GM18951 (cell line): ENCODE measurements around the gene POTEH.
"Not testable (repeated sequence)": the region's sequence is repeated elsewhere in the genome, so short reads cannot be mapped to it uniquely, and the experiment has no call there.

Experiments used
- in situ Hi-C: fragments of 300-500 bp; cut with MboI; formaldehyde crosslinking; loops from one replicate; pipeline ENCODE4 v1.12.0; 2022; ENCODE audit warnings: low sequenced_read_pairs, mixed read lengths, inconsistent platforms; ENCODE audit not compliant: unreplicated experiment

Gene POTEH

DNA sequence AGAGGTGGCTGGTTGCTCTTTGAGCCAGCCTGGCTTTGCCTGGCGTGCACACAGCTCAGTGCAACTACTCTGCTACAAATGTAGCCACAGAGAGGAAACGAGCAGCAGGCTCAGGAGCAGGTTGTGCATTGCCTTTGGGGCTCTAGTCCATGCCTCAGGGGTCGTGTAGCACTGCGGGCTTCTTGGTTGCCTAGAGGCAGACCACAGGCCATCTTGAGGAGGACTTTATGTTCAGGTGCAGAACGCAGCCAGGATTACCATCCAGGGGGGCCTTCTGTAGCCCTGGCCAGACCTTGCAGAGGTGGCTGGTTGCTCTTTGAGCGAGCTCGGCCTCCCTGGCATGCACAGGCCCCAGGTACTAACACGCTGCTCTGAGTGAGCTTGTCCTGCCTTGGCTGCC, 41.2 kb downstream of the POTEH start:
- in situ Hi-C loops, result not testable (repeated sequence)

GRCh38 chr22:15734411-15734810, 44.6 kb downstream of the POTEH start:
- in situ Hi-C loops, result not testable (repeated sequence)

DNA sequence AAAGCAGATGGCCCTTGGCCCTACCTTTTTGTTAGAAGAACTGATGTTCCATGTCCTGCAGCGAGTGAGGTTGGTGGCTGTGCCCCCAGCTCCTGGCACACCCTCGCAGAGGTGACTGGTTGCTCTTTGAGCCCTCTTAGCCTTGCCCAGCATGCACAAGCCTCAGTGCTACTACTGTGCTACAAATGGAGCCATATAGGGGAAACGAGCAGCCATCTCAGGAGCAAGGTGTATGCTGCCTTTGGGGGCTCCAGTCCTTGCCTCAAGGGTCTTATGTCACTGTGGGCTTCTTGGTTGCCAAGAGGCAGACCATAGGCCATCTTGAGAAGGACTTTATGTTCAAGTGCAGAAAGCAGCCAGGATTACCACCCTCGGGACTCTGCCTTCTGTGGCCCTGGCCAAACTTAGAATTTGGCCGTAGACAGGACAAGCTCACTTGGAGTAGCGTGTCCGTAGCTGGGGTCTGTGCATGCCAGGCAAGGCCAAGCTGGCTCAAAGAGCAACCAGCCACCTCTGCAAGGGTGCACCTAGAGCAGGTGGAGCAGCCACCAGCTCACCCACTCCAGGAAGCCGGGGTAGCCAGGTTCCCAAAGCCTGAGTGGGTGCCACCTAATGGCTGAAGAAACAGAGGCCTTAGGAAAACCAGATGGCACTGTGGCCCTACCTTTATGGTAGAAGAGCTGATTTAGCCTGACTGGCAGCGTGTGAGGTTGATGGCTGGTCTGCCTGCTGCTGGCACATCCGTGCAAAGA, 48.5 kb downstream of the POTEH start:
- in situ Hi-C loops, result not testable (repeated sequence)

GRCh38 chr22:15738909-15739391, 49.1 kb downstream of the POTEH start:
- in situ Hi-C loops, result not testable (repeated sequence)

DNA sequence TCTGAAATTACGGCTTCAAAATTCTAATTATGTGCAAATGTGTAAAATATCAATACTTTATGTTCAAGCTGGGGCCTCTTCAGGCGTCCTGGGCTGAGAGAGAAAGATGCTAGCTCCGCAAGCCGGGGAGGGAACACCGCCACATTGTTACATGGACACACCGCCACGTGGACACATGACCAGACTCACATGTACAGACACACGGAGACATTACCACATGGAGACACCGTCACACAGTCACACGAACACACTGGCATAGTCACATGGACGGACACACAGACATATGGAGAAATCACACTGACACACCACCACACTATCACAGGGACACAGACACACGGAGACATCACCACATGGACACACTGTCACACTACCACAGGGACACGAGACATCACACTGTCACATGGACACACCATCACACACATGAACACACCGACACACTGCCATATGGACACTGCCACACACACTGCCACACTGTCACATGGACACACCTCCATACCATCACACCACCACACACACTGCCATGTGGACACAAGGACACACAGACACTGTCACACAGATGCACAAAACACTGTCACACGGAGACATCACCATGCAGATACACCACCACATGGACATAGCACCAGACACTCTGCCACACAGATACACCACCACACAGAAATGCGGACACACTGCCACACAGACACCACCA, 58.0 kb downstream of the POTEH start:
- in situ Hi-C loops, result not testable (repeated sequence)

DNA sequence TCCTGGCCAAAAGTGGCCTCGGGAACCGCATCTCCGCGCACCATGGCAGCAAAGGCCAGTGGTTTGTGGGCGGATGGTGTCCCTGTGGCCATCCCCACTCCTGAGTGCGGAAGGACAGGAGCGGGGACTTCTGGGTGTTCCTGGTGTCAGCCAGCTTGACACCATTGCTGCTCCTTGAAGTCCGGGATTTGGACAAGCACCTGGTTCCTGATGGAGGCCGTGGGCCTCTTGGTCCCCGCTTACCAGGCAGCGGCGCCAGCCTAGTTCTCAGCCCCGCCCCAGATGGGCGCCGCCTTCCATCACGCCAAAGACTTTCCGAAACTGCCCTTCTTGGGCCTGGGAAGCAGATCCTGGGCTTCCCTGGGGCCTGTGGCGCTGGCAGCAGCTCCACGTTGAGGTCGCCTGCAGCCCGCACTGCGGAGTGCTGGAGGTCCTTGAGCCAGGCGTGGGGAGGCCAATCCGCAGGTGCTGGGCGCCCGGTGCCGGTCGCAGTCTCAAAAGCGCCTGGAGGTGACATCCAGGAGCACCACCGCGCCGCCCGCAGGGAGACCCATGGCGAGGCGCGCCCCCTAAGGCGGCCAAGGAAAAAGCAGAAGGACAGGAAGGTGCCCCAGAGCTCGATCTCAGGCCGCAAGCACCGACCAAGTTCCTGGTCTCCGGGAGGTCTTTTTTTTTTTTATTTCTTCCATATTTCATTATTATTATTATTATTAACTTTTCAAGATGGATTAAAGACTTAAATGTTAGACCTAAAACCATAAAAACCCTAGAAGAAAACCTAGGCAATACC, 59.5 kb downstream of the POTEH start:
- in situ Hi-C loops, result not testable (repeated sequence)

GRCh38 chr22:15759443-15760097, 69.7 kb downstream of the POTEH start:
- in situ Hi-C loops, result not testable (repeated sequence)

GRCh38 chr22:15760388-15761150, 70.7 kb downstream of the POTEH start:
- in situ Hi-C loops, result not testable (repeated sequence)

- in situ Hi-C loops, result not testable (repeated sequence)
Measured at GRCh38 chr22:15761151-15761777, 71.4 kb downstream of the POTEH start.

DNA sequence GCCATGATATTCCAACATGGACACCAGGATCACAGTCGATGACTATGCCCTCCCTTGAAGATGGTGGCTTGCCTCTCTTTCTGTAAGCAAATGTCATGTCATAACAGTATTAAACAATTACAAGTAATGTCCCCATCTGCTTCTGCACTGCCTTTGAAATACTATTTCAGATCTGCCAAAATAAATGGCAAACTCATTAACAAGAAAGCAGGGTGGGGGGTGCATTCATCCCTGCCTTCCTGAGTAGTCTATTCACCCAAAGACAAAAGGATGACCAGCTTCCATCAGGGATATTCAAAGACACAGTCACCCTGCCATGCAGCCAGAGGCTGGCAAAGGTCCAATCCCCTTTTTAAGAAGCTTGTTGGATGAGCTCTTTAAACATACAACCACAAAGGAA, 73.7 kb downstream of the POTEH start:
- in situ Hi-C loops, result not testable (repeated sequence)
